HEK293T (cell line): ENCODE data around the gene MOCOS.

Source experiments
- ARNT ChIP-seq: fragments of 450-650 bp; IDR thresholded peaks from 2 replicates; pipeline ENCODE4 v1.6.1; 2017; ENCODE audit warnings: mild to moderate bottlenecking
- BHLHE40 ChIP-seq: fragments of 450-650 bp; IDR thresholded peaks from 2 replicates; pipeline ENCODE4 v1.6.1; 2016; ENCODE audit warnings: mild to moderate bottlenecking, moderate library complexity, borderline replicate concordance
- CTBP1 ChIP-seq: fragments of 450-650 bp; IDR thresholded peaks from 2 replicates; pipeline ENCODE4 v1.6.1; 2016; ENCODE audit warnings: borderline replicate concordance
- ELF4 ChIP-seq: fragments of 450-650 bp; IDR thresholded peaks from 2 replicates; pipeline ENCODE4 v1.6.1; 2017; ENCODE audit warnings: antibody characterized with exemption
- FOXA1 ChIP-seq: fragments of 450-650 bp; IDR thresholded peaks from 2 replicates; pipeline ENCODE4 v1.6.1; 2016; ENCODE audit warnings: mild to moderate bottlenecking
- FOXM1 ChIP-seq: fragments of 450-650 bp; IDR thresholded peaks from 2 replicates; pipeline ENCODE4 v1.6.1; 2017; ENCODE audit warnings: mild to moderate bottlenecking, borderline replicate concordance
- HDGF ChIP-seq: fragments of 450-650 bp; IDR thresholded peaks from 2 replicates; pipeline ENCODE4 v1.6.1; 2017; ENCODE audit warnings: antibody characterized with exemption, borderline replicate concordance
- L3MBTL2 ChIP-seq: fragments of 450-650 bp; conservative IDR thresholded peaks from 2 replicates; pipeline ENCODE4 v1.6.1; 2016; ENCODE audit warnings: mild to moderate bottlenecking
- NFRKB ChIP-seq: fragments of 450-650 bp; IDR thresholded peaks from 2 replicates; pipeline ENCODE4 v1.6.1; 2016; ENCODE audit warnings: mild to moderate bottlenecking, moderate library complexity
- PKNOX1 ChIP-seq: fragments of 450-650 bp; IDR thresholded peaks from 2 replicates; pipeline ENCODE4 v1.6.1; 2016
- SP1 ChIP-seq: fragments of 450-650 bp; IDR thresholded peaks from 2 replicates; pipeline ENCODE4 v1.6.1; 2017
- SUZ12 ChIP-seq: fragments of 450-650 bp; IDR thresholded peaks from 2 replicates; pipeline ENCODE4 v1.6.1; 2016; ENCODE audit warnings: mild to moderate bottlenecking
- TARDBP ChIP-seq: fragments of 450-650 bp; IDR thresholded peaks from 2 replicates; pipeline ENCODE4 v1.6.1; 2016
- ZNF384 ChIP-seq: fragments of 450-650 bp; IDR thresholded peaks from 2 replicates; pipeline ENCODE4 v1.6.1; 2016

DNA sequence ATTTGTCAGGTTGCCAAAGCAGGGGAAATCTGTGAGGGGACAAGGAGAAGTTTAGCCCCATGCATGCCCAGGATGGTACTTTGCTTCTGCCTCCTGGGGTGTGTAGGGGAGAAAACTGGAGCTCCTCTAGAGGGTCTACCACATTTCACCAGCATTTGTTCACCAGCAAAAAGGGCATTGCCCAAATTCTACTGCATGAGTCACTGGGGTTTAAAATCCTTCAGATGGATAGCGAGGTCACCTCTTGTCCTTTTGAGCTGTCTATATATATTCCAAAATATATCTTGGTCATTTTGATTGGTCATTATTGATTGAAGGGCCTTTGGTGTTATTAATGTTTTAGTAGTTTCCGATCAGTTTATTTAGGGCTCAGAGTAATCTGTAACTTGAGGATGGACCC, 128.9 kb downstream of the MOCOS start:
- TF ChIP-seq NFRKB (no peak), SUZ12 (no peak), FOXA1 (no peak), L3MBTL2 (no peak), TARDBP (no peak), SP1 (no peak), ZNF384 (no peak), PKNOX1 (no peak), CTBP1 (no peak), ARNT (no peak), BHLHE40 (no peak), ELF4 (no peak), HDGF (no peak), FOXM1 (no peak)
